Activated CD4-positive, alpha-beta memory T cell treated with anti-CD3 and anti-CD28 coated beads, Interleukin-2, amount 10 ng/mL, durations not matched to agents 7 days and 5 days (primary cell): ENCODE measurements around the gene PRRG4. TPM values are rescaled to one million over a fixed set of nuclear protein-coding genes. Genes with fewer than 3 reads are reported as not detected.

Experiments
- CTCF ChIA-PET: fragments of 350-600 bp; sonication (Branson Sonifier 250); formaldehyde crosslinking; loops from one replicate; lab custom pipeline; 2021; ENCODE audit warnings: antibody characterized with exemption, inconsistent platforms; lab: Charles Lee
- POLR2A ChIA-PET: fragments of 350-600 bp; sonication (Branson Sonifier 250); formaldehyde crosslinking; loops from one replicate; lab custom pipeline; 2021; ENCODE audit warnings: antibody characterized with exemption; lab: Charles Lee
- DNase-seq: peaks from one replicate; pipeline ENCODE4 v3.0.0-alpha.2; 2020
- H3K27ac Mint-ChIP-seq: one replicate; pipeline ENCODE4 v1.8.0; 2021; ENCODE audit warnings: mild to moderate bottlenecking, mixed read lengths
- H3K27me3 Mint-ChIP-seq: one replicate; pipeline ENCODE4 v1.8.0; 2021; ENCODE audit warnings: mixed read lengths
- H3K36me3 Mint-ChIP-seq: one replicate; pipeline ENCODE4 v1.8.0; 2021; ENCODE audit warnings: low read depth, mixed read lengths
- H3K4me1 Mint-ChIP-seq: one replicate; pipeline ENCODE4 v1.8.0; 2021; ENCODE audit warnings: mixed read lengths
- H3K4me3 Mint-ChIP-seq: one replicate; pipeline ENCODE4 v1.8.0; 2021; ENCODE audit warnings: mild to moderate bottlenecking, mixed read lengths
- H3K9me3 Mint-ChIP-seq: one replicate; pipeline ENCODE4 v1.8.0; 2021; ENCODE audit warnings: mixed read lengths
- total RNA-seq, 2 experiments: library from RNA; stranded (reverse); gene quantifications; one replicate each; pipeline ENCODE4 v1.2.3, GENCODE V29; 2021

PRRG4 gene
- total RNA-seq, 2 experiments from 2014 or later, result 0.50 to 0.53 TPM

DNA sequence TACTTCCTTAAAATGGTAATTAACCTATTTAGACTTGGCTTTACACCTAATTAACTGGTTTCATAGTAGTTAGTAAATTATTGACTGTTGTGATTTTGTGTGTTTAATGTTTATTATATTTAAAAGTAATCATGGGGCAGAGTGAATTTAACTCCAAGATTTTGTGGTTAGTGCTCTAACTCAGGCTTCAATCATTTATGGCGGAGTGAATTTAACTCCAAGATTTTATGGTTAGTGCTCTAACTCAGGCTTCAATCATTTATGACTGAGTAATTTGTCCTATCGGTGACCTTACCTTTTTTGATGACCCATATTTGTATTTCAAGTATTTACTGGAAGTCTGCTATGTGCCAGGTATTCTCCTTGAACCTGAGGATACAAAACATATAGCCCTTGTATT lies 7.2 kb downstream of the PRRG4 start:
- no peak for DNase-seq
- Mint-ChIP-seq H3K4me3 (no peak overlapping the region), H3K36me3 (no peaks in the 10 kb centered on the region), H3K27ac (no peak overlapping the region), H3K27me3 (peaks cover 10% of the 10 kb centered on the region), H3K4me1 (no peaks in the 10 kb centered on the region), H3K9me3 (no peaks in the 10 kb centered on the region)
- ChIA-PET CTCF (no interaction called here), POLR2A (no interaction called here)

DNA sequence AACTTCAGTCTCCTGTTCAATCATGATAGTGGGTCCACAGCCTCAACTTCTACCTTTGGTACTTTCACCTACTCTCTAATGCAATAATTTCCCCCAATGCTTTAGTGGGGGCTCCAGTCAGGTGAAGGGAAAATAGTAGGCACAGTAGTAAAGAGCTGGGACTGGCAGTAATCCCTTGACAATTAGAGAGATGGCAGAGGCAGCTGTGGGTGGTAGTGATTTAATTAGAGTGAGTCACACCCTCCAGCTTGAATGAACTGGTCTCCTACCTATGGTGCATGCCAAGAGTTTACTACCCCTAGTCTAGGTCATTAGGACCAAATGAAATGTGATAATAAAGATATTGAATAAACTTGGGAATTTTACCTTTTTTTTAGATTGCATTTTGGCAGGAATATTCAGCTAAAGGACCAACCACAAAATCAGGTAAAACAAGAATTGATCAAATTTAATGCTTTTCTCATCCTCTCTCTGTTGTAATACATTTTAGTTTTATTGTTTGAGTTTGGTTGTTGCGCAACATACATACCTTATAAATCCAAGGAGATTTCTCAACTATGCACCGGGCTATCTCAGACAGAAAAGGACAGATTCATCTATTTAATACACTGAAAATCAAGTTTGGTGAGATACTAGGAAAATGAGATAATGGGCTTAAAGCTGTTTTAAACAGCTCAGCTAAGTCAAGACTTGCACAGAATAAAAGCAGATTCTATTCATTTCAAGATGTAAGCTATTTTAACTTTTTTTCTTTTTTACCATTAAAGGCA lies 9.0 kb downstream of the PRRG4 start:
- H3K4me1 Mint-ChIP-seq, result no peaks in the 10 kb centered on the region
- H3K4me3 Mint-ChIP-seq, result no peak overlapping the region
- no peaks in the 10 kb centered on the region for H3K9me3 Mint-ChIP-seq
- no peak for DNase-seq
- POLR2A ChIA-PET, result no interaction called here
- no peaks in the 10 kb centered on the region for H3K36me3 Mint-ChIP-seq
- no peak overlapping the region for H3K27ac Mint-ChIP-seq
- H3K27me3 Mint-ChIP-seq, result peaks cover 2% of the 10 kb centered on the region
- CTCF ChIA-PET, result no interaction called here

DNA sequence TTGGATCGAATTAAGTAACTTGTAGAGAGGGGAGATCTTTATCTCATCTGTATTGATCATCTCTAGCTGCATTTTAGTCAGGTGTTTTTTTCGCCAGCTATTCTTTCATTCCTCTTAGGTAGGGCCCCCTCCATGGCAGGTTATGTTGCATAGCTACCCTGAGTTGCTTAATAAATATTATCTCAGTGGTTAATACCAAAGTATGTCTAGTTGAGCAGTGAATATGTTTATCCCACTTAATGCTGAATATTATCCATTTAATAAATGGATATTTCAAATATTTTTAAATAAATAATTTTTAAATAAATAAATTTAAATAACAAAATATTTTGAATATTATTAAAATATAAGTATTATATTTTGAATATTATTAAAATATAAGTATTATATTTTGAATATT lies 9.6 kb downstream of the PRRG4 start:
- Mint-ChIP-seq H3K27ac (no peak overlapping the region), H3K4me3 (no peak overlapping the region), H3K4me1 (no peaks in the 10 kb centered on the region), H3K27me3 (no peaks in the 10 kb centered on the region), H3K9me3 (no peaks in the 10 kb centered on the region), H3K36me3 (no peaks in the 10 kb centered on the region)
- POLR2A ChIA-PET, result no interaction called here
- DNase-seq, result no peak
- CTCF ChIA-PET, result no interaction called here

DNA sequence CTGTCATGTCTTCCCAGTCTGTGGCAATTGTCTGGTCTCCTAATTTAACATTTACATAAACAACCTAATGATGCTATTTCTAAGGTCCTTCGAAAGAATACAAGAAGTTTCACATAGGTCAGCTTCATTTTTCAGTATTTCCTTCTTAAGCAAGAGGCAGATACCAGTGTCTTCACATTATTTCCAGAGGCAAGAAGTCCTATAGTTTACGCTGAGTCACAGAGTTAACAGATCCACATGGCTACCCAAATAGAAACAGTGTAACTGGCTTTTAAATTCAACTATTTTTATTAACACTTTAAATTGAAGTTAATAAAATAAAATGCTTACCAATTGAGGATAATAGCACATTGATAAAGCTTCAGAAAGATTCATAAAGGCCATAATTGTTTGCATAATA lies 10.9 kb downstream of the PRRG4 start:
- H3K27ac Mint-ChIP-seq, result no peak overlapping the region
- no peaks in the 10 kb centered on the region for H3K9me3 Mint-ChIP-seq
- ChIA-PET POLR2A (interaction anchor here (1.2 kb wide), 1 partner anchor 10 kb away, joined by 3 read pairs; no protein-coding TSS in a partner anchor), CTCF (interaction anchor here (0.8 to 1.6 kb wide), 3 partner anchors 32 to 225 kb away, joined by 3 to 5 read pairs (median 4); no protein-coding TSS in a partner anchor)
- no peak for DNase-seq
- no peak overlapping the region for H3K4me3 Mint-ChIP-seq
- H3K4me1 Mint-ChIP-seq, result no peaks in the 10 kb centered on the region
- H3K36me3 Mint-ChIP-seq, result no peaks in the 10 kb centered on the region
- no peaks in the 10 kb centered on the region for H3K27me3 Mint-ChIP-seq

DNA sequence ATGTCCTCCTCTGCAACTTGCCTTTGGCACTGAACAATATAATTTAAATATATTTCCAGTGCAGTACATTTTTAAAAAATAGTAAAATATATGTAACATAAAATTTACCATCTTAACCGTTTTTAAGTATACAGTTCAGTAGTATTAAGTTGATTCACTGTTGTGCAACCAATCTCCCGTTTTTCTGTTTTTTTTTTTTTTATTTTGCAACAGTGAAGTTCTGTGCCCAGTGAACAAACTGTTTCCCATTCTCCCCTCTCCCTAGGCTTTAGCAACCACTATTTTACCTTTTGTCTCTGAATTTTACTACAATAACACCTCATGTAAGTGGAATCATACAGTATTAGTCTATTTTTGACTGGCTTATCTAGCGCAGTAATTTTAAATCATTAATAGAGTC lies 13.8 kb downstream of the PRRG4 start:
- H3K4me3 Mint-ChIP-seq, result no peak overlapping the region
- no peaks in the 10 kb centered on the region for H3K9me3 Mint-ChIP-seq
- no peak overlapping the region for H3K27ac Mint-ChIP-seq
- H3K27me3 Mint-ChIP-seq, result no peaks in the 10 kb centered on the region
- DNase-seq, result no peak
- H3K4me1 Mint-ChIP-seq, result no peaks in the 10 kb centered on the region
- ChIA-PET POLR2A (no interaction called here), CTCF (no interaction called here)
- no peaks in the 10 kb centered on the region for H3K36me3 Mint-ChIP-seq

DNA sequence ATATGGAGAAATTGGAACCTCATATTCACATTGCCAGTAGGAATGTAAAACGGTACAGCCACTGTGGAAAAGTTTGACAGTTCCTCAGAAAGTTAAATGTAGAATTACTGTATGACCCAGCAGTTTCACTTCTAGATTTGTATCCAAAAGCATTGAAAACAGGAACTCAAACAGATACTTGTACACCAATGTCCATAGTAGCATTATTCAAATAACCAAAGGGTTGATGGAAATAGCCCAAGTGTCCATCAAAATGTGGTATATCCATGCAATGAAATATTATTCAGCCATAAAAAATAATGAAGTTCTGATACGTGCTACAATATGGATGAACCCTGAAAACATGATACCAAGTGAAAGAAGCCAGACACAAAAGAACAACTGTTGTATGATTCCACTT lies 17.8 kb downstream of the PRRG4 start:
- no peaks in the 10 kb centered on the region for H3K36me3 Mint-ChIP-seq
- H3K9me3 Mint-ChIP-seq, result no peaks in the 10 kb centered on the region
- POLR2A ChIA-PET, result no interaction called here
- H3K27ac Mint-ChIP-seq, result no peak overlapping the region
- peaks cover 1% of the 10 kb centered on the region for H3K4me1 Mint-ChIP-seq
- H3K27me3 Mint-ChIP-seq, result peaks cover 1% of the 10 kb centered on the region
- CTCF ChIA-PET, result interaction anchor here (0.5 kb wide), 1 partner anchor 112 kb away, joined by 3 read pairs; no protein-coding TSS in a partner anchor
- H3K4me3 Mint-ChIP-seq, result no peak overlapping the region
- DNase-seq, result no peak

GRCh38 chr11:32849761-32850160 lies 20.0 kb downstream of the PRRG4 start:
- ChIA-PET POLR2A (no interaction called here), CTCF (no interaction called here)
- H3K4me3 Mint-ChIP-seq, result no peak overlapping the region
- no peaks in the 10 kb centered on the region for H3K9me3 Mint-ChIP-seq
- no peak for DNase-seq
- no peak overlapping the region for H3K27ac Mint-ChIP-seq
- peaks cover 2% of the 10 kb centered on the region for H3K27me3 Mint-ChIP-seq
- no peaks in the 10 kb centered on the region for H3K36me3 Mint-ChIP-seq
- H3K4me1 Mint-ChIP-seq, result peaks cover 1% of the 10 kb centered on the region

- Mint-ChIP-seq H3K27me3 (peaks cover 2% of the 10 kb centered on the region), H3K4me1 (peaks cover 1% of the 10 kb centered on the region), H3K36me3 (no peaks in the 10 kb centered on the region), H3K4me3 (no peak overlapping the region), H3K9me3 (no peaks in the 10 kb centered on the region), H3K27ac (no peak overlapping the region)
- CTCF ChIA-PET, result no interaction called here
- DNase-seq, result no peak
- POLR2A ChIA-PET, result no interaction called here
These were observed 21.5 kb downstream of the PRRG4 start for GRCh38 chr11:32851251-32851650.

- Mint-ChIP-seq H3K27me3 (peaks cover 2% of the 10 kb centered on the region), H3K4me3 (no peak overlapping the region), H3K27ac (no peak overlapping the region), H3K9me3 (no peaks in the 10 kb centered on the region), H3K4me1 (peaks cover 1% of the 10 kb centered on the region), H3K36me3 (no peaks in the 10 kb centered on the region)
- POLR2A ChIA-PET, result no interaction called here
- no peak for DNase-seq
- CTCF ChIA-PET, result interaction anchor here (0.7 kb wide), 1 partner anchor 510 kb away, joined by 4 read pairs; no protein-coding TSS in a partner anchor
These were observed 22.5 kb downstream of the PRRG4 start for GRCh38 chr11:32852207-32852606.

DNA sequence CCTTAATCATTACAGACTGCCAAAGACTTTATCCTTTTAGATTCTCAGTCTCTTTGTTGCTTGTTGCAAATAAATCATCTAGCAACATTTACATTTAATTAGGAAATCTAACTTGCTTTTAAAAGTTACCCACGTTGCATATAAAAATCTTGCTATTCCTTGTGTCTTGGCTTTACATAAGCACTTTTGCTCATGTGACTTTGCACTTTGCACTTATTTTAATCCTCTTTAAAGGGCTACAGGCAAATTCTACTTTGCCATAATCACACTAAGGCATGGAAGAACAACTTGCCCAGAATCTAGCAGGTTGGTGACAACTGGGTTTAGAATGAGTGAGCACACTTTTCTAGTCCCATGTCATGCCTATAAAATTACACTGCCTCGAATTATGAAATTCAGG lies 25.9 kb downstream of the PRRG4 start:
- CTCF ChIA-PET, result no interaction called here
- POLR2A ChIA-PET, result no interaction called here
- no peak overlapping the region for H3K27ac Mint-ChIP-seq
- H3K4me1 Mint-ChIP-seq, result peaks cover 1% of the 10 kb centered on the region
- peaks cover 2% of the 10 kb centered on the region for H3K27me3 Mint-ChIP-seq
- no peaks in the 10 kb centered on the region for H3K36me3 Mint-ChIP-seq
- H3K4me3 Mint-ChIP-seq, result no peak overlapping the region
- no peak for DNase-seq
- H3K9me3 Mint-ChIP-seq, result no peaks in the 10 kb centered on the region

- H3K27me3 Mint-ChIP-seq, result peaks cover 3% of the 10 kb centered on the region
- no peaks in the 10 kb centered on the region for H3K36me3 Mint-ChIP-seq
- H3K27ac Mint-ChIP-seq, result no peak overlapping the region
- DNase-seq, result no peak
- no peak overlapping the region for H3K4me3 Mint-ChIP-seq
- no peaks in the 10 kb centered on the region for H3K9me3 Mint-ChIP-seq
- no peaks in the 10 kb centered on the region for H3K4me1 Mint-ChIP-seq
- ChIA-PET POLR2A (no interaction called here), CTCF (no interaction called here)
These were observed 29.0 kb downstream of the PRRG4 start for GRCh38 chr11:32858731-32859130.

DNA sequence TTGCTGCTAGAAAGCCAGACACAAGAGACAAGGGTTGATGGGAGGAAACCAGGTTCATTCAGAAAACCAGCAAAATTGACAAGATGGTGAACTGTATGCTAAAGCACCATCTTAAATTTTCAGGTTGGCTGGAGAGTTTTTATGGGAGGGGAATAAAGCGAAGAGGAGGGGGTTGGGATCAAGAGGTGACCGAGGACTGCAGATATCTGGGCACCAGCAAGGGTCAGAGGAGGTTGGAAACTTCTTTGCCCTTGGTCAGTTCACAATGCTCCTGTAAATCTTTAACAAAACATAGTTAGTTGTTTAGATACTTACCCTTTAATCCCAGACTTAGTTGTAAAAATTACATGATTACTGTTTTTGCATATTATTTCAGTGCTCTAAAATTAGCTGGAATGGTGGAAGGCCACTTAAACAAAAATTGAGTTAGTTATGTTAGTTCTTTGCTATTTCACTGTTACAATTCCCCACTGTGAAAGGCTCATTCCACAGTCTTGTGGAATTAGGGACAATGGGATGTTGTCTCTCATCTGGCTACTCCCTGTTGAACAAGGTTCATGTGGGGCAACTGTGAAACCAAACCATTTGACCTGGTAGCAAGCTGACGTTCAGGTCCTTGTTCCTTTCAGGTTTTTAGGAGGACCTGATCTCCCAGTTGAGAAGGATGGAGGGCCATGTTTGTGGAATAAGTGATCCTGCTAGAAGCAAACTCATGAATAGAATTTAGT lies 32.3 kb downstream of the PRRG4 start:
- Mint-ChIP-seq H3K4me1 (no peaks in the 10 kb centered on the region), H3K36me3 (no peaks in the 10 kb centered on the region), H3K9me3 (no peaks in the 10 kb centered on the region), H3K27ac (no peak overlapping the region), H3K4me3 (no peak overlapping the region), H3K27me3 (peaks cover 12% of the 10 kb centered on the region)
- CTCF ChIA-PET, result no interaction called here
- no peak for DNase-seq
- POLR2A ChIA-PET, result no interaction called here

DNA sequence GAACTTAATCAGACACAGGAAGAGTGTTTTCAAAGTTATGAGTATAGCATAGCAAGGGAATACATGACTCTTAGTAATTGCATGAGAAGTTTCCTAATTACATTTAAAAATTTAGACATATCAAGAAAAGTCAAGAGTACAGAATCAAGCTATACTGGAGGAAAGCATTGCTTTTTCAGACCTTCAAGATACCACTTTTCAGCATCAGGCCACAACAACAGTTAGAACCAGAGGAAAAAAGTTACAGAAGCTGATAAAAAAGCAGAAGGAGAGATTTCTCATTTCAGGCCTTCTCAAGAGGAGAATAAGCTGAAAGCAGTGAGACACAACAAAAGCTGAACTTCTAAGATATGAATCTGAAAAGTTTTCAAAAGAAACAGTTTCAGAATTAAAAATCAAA lies 34.8 kb downstream of the PRRG4 start:
- no peak overlapping the region for H3K27ac Mint-ChIP-seq
- peaks cover 5% of the 10 kb centered on the region for H3K9me3 Mint-ChIP-seq

More for the DNA sequence above, 34.8 kb downstream of the PRRG4 start:
- ChIA-PET CTCF (no interaction called here), POLR2A (no interaction called here)
- H3K4me3 Mint-ChIP-seq, result no peak overlapping the region
- DNase-seq, result no peak
- H3K4me1 Mint-ChIP-seq, result no peaks in the 10 kb centered on the region
- H3K36me3 Mint-ChIP-seq, result no peaks in the 10 kb centered on the region
- H3K27me3 Mint-ChIP-seq, result peaks cover 15% of the 10 kb centered on the region
